Parathyroid adenoma (tissue), 2 donors: ENCODE results near the gene CFAP43.

Source experiments
- H2AFZ ChIP-seq: fragments of 300-600 bp; sonication (generic); one replicate; pipeline ENCODE4 v1.7.0; 2017; ENCODE audit warnings: antibody characterized with exemption, mild to moderate bottlenecking
- H3K27ac ChIP-seq: fragments of 300-600 bp; sonication (generic); one replicate; pipeline ENCODE4 v1.7.0; 2017
- H3K27me3 ChIP-seq: fragments of 300-600 bp; sonication (generic); one replicate; pipeline ENCODE4 v1.7.0; 2017; ENCODE audit warnings: low read length; ENCODE audit not compliant: control insufficient read depth, insufficient read depth
- H3K36me3 ChIP-seq: fragments of 300-600 bp; sonication (generic); one replicate; pipeline ENCODE4 v1.7.0; 2017; ENCODE audit warnings: low read length; ENCODE audit not compliant: control insufficient read depth, insufficient read depth
- H3K4me1 ChIP-seq: fragments of 300-600 bp; sonication (generic); one replicate; pipeline ENCODE4 v1.7.0; 2017; ENCODE audit warnings: control low read depth
- H3K4me2 ChIP-seq: fragments of 300-600 bp; sonication (generic); one replicate; pipeline ENCODE4 v1.7.0; 2017; ENCODE audit warnings: low read length
- H3K4me3 ChIP-seq: fragments of 300-600 bp; sonication (generic); one replicate; pipeline ENCODE4 v1.7.0; 2017; ENCODE audit warnings: low read depth, low read length
- H3K79me2 ChIP-seq: fragments of 300-600 bp; sonication (generic); one replicate; pipeline ENCODE4 v1.7.0; 2017; ENCODE audit warnings: control low read depth
- H3K9ac ChIP-seq: fragments of 300-600 bp; sonication (generic); one replicate; pipeline ENCODE4 v1.7.0; 2017; ENCODE audit warnings: mild to moderate bottlenecking
- H3K9me3 ChIP-seq: fragments of 300-600 bp; sonication (generic); one replicate; pipeline ENCODE4 v1.7.0; 2017; ENCODE audit warnings: low read length; ENCODE audit not compliant: control insufficient read depth
- TF ChIP-seq, protein P1 (sequence below): fragments of 300-600 bp; sonication (generic); IDR thresholded peaks from one replicate; pipeline ENCODE4 v1.7.0; 2017; ENCODE audit warnings: antibody characterized with exemption, mild to moderate bottlenecking
- donor health status: primary hyperparathyroidism.

The CFAP43 gene

DNA sequence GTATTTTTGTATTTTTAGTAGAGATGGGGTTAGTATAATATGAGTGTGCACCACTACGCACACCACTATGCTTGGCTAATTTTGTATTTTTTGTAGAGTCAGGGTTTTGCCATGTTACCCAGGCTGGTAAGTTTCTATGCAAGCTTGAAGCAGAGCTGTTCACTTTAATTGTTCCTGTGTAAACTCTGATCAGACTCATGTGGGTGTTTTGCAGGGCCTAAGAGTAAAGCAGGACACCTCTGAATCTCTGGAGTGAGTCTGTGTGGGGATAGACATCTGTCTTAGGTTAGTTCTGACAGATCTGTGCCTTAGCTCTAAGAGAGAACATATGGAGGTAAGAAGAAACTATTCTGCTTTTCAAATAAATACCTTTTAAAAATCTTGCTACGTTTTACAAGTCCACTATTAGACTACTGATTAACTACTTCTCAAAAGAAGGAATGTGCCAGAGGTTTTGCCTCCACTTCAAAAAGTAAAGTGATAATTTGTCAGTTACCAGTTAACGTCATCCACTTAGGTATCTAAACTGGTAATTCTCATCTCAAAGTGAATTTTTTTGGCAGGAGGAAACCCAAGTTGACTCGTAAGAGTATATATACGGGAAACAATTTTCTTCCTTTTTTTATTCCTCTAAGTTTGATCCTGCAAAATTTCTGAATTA is 147.6 kb downstream of the CFAP43 start:
- no peaks in the 10 kb centered on the region for H3K4me1 ChIP-seq
- H3K9me3 ChIP-seq: no peaks in the 10 kb centered on the region
- H3K4me2 ChIP-seq: no peak overlapping the region
- TF ChIP-seq, protein P1, sequence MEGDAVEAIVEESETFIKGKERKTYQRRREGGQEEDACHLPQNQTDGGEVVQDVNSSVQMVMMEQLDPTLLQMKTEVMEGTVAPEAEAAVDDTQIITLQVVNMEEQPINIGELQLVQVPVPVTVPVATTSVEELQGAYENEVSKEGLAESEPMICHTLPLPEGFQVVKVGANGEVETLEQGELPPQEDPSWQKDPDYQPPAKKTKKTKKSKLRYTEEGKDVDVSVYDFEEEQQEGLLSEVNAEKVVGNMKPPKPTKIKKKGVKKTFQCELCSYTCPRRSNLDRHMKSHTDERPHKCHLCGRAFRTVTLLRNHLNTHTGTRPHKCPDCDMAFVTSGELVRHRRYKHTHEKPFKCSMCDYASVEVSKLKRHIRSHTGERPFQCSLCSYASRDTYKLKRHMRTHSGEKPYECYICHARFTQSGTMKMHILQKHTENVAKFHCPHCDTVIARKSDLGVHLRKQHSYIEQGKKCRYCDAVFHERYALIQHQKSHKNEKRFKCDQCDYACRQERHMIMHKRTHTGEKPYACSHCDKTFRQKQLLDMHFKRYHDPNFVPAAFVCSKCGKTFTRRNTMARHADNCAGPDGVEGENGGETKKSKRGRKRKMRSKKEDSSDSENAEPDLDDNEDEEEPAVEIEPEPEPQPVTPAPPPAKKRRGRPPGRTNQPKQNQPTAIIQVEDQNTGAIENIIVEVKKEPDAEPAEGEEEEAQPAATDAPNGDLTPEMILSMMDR: no peak
- no peaks in the 10 kb centered on the region for H3K27me3 ChIP-seq
- no peaks in the 10 kb centered on the region for H3K79me2 ChIP-seq
- no peak overlapping the region for H3K4me3 ChIP-seq
- H3K36me3 ChIP-seq: no peaks in the 10 kb centered on the region
- H3K9ac ChIP-seq: no peak overlapping the region
- no peak overlapping the region for H3K27ac ChIP-seq
- H2AFZ ChIP-seq: no peak overlapping the region

DNA sequence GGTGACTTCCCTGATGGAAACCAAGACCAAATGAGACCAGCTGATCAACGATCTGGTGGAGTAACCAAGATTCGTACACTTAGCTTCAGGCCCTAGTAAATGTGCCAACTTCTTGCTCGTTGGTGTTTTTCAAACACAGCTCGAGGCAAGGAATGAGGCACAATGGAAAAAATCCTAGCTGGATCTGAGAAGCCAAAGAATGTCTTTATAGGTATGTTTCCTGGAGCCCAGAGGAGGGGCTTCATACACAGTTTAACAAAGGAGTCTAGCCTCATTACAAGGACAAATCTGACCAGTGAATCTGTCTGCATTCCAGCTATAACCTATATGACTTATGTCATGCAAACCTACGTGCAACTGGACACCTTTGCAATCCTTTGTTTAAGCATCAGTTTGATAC is 150.2 kb downstream of the CFAP43 start:
- TF ChIP-seq, protein P1: no peak
- no peak overlapping the region for H3K9ac ChIP-seq
- H3K36me3 ChIP-seq: no peaks in the 10 kb centered on the region
- H3K27ac ChIP-seq: no peak overlapping the region
- no peak overlapping the region for H2AFZ ChIP-seq
- no peaks in the 10 kb centered on the region for H3K79me2 ChIP-seq
- no peak overlapping the region for H3K4me2 ChIP-seq
- no peaks in the 10 kb centered on the region for H3K9me3 ChIP-seq
- H3K27me3 ChIP-seq: no peaks in the 10 kb centered on the region
- H3K4me3 ChIP-seq: no peak overlapping the region
- peaks cover 6% of the 10 kb centered on the region for H3K4me1 ChIP-seq

DNA sequence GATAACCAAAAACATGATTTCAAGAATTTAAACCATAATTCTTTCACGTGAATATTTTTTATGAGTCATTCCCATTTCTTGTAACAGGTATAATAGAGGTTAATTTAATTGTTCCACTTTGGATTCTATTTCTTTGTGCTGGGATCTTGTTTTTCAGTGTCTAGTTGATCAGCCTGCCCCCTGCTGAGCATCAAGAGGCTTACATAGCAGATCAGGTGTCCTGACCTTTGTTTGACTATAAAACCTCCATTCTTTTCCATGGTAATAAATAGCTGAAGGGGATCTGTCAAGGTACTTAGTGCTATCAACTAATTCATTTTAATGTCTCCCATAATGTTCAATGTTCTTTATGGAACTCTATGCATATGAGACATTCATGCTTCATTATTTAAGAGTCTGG is 151.4 kb downstream of the CFAP43 start:
- H3K79me2 ChIP-seq: no peaks in the 10 kb centered on the region
- H3K9ac ChIP-seq: no peak overlapping the region
- H2AFZ ChIP-seq: no peak overlapping the region
- no peaks in the 10 kb centered on the region for H3K27me3 ChIP-seq
- TF ChIP-seq, protein P1: peak; percentile 59
- H3K9me3 ChIP-seq: no peaks in the 10 kb centered on the region
- H3K27ac ChIP-seq: no peak overlapping the region
- H3K36me3 ChIP-seq: no peaks in the 10 kb centered on the region
- no peak overlapping the region for H3K4me2 ChIP-seq
- H3K4me1 ChIP-seq: peaks cover 16% of the 10 kb centered on the region
- H3K4me3 ChIP-seq: no peak overlapping the region
